ENCODE data around the gene EXD3.
"Not testable (repeated sequence)": the region's sequence is repeated elsewhere in the genome, so short reads cannot be mapped to it uniquely, and the experiment has no call there.

EXD3 gene

GRCh38 chr9:137355761-137356365 is 67.1 kb downstream of the EXD3 start:
- DNase-seq: no peak

- DNase-seq: no peak
Observed at GRCh38 chr9:137354845-137355760, 67.9 kb downstream of the EXD3 start.

GRCh38 chr9:137354153-137354844 is 68.7 kb downstream of the EXD3 start:
- no peak for DNase-seq

- no peak for DNase-seq
Observed at GRCh38 chr9:137353223-137354152, 69.5 kb downstream of the EXD3 start.

GRCh38 chr9:137352511-137353222 is 70.3 kb downstream of the EXD3 start:
- DNase-seq: no peak

- no peak for DNase-seq
Observed at GRCh38 chr9:137351781-137352501, 71.0 kb downstream of the EXD3 start.

GRCh38 chr9:137350696-137351584 is 72.0 kb downstream of the EXD3 start:
- DNase-seq: no peak

- DNase-seq: no peak
Observed at GRCh38 chr9:137349471-137350033, 73.4 kb downstream of the EXD3 start.

GRCh38 chr9:137348769-137349470 is 74.0 kb downstream of the EXD3 start:
- no peak for DNase-seq

GRCh38 chr9:137347928-137348327 is 75.0 kb downstream of the EXD3 start:
- no peak for DNase-seq

- no peak for DNase-seq
Observed at GRCh38 chr9:137342482-137342881, 80.5 kb downstream of the EXD3 start.

- DNase-seq: no peak
Observed at GRCh38 chr9:137341227-137341626, 81.7 kb downstream of the EXD3 start.

GRCh38 chr9:137339908-137340462 is 83.0 kb downstream of the EXD3 start:
- DNase-seq: not testable (repeated sequence)

- DNase-seq: no peak
Observed at GRCh38 chr9:137339045-137339907, 83.7 kb downstream of the EXD3 start.

GRCh38 chr9:137336735-137337134 is 86.2 kb downstream of the EXD3 start:
- DNase-seq: no peak

GRCh38 chr9:137333016-137333671 is 89.8 kb downstream of the EXD3 start:
- DNase-seq: no peak

GRCh38 chr9:137331929-137332328 is 91.0 kb downstream of the EXD3 start:
- no peak for DNase-seq

All from NCI-H82 (cell line).